H9 (cell line): ENCODE results near the gene DCST1. TPM values are rescaled to one million over a fixed set of nuclear protein-coding genes. Genes with fewer than 3 reads are reported as not detected.

ENCODE experiments used
- DNase-seq: peaks from one replicate; pipeline ENCODE4 v3.0.0-alpha.2; 2017
- H2AFZ ChIP-seq: one replicate; pipeline ENCODE4 v1.6.1; 2013; ENCODE audit warnings: mild to moderate bottlenecking, low read length, control low read depth, moderate library complexity
- H2AK5ac ChIP-seq: 2 replicates; pipeline ENCODE4 v1.6.1; 2013; ENCODE audit warnings: low read length, control low read depth, mixed read lengths; ENCODE audit not compliant: insufficient read length
- H2BK120ac ChIP-seq: one replicate; pipeline ENCODE4 v1.6.1; 2013; ENCODE audit warnings: low read depth, mild to moderate bottlenecking, low read length, control low read depth, inconsistent platforms; ENCODE audit not compliant: poor library complexity, severe bottlenecking
- H2BK12ac ChIP-seq: 2 replicates; pipeline ENCODE4 v1.6.1; 2013; ENCODE audit warnings: low read length, control low read depth, mixed read lengths, low read depth; ENCODE audit not compliant: insufficient read length
- H2BK15ac ChIP-seq: 2 replicates; pipeline ENCODE4 v1.6.1; 2013; ENCODE audit warnings: low read depth, low read length, control low read depth
- H2BK20ac ChIP-seq: one replicate; pipeline ENCODE4 v1.6.1; 2013; ENCODE audit warnings: low read depth, mild to moderate bottlenecking, low read length, control low read depth, inconsistent platforms; ENCODE audit not compliant: poor library complexity, severe bottlenecking
- H2BK5ac ChIP-seq: 2 replicates; pipeline ENCODE4 v1.6.1; 2013; ENCODE audit warnings: low read length, control low read depth, mixed read lengths; ENCODE audit not compliant: insufficient read length
- H3K14ac ChIP-seq: 2 replicates; pipeline ENCODE4 v1.6.1; 2013; ENCODE audit warnings: low read length, control low read depth; ENCODE audit not compliant: insufficient read depth
- H3K18ac ChIP-seq: 2 replicates; pipeline ENCODE4 v1.6.1; 2013; ENCODE audit warnings: low read depth, mild to moderate bottlenecking, mixed read lengths, low read length, control low read depth; ENCODE audit not compliant: insufficient read length
- H3K23ac ChIP-seq: 2 replicates; pipeline ENCODE4 v1.6.1; 2013; ENCODE audit warnings: low read length, control low read depth, mixed read lengths, low read depth; ENCODE audit not compliant: insufficient read length
- H3K23me2 ChIP-seq: 2 replicates; pipeline ENCODE4 v1.6.1; 2013; ENCODE audit warnings: low read depth, mild to moderate bottlenecking, mixed read lengths, low read length, control low read depth; ENCODE audit not compliant: insufficient read length, poor library complexity, severe bottlenecking
- H3K27ac ChIP-seq: 2 replicates; pipeline ENCODE4 v1.5.1; 2013; ENCODE audit warnings: low read length, control low read depth, mixed read lengths, low read depth; ENCODE audit not compliant: insufficient read length
- H3K27me3 ChIP-seq: 2 replicates; pipeline ENCODE4 v1.6.1; 2013; ENCODE audit warnings: low read length, control low read depth, inconsistent platforms; ENCODE audit not compliant: insufficient read depth
- H3K4ac ChIP-seq: 2 replicates; pipeline ENCODE4 v1.6.1; 2013; ENCODE audit warnings: low read depth, mild to moderate bottlenecking, control low read depth, inconsistent platforms, low read length, moderate library complexity
- H3K4me1 ChIP-seq: 2 replicates; pipeline ENCODE4 v1.6.1; 2013; ENCODE audit warnings: low read length, control low read depth, inconsistent platforms; ENCODE audit not compliant: insufficient read depth
- H3K4me2 ChIP-seq: 2 replicates; pipeline ENCODE4 v1.6.1; 2013; ENCODE audit warnings: low read length, control low read depth, mixed read lengths; ENCODE audit not compliant: insufficient read length, insufficient read depth
- H3K56ac ChIP-seq: 2 replicates; pipeline ENCODE4 v1.6.1; 2013; ENCODE audit warnings: low read depth, mild to moderate bottlenecking, mixed read lengths, low read length, control low read depth; ENCODE audit not compliant: insufficient read length
- H3K79me1 ChIP-seq: 2 replicates; pipeline ENCODE4 v1.6.1; 2013; ENCODE audit warnings: low read depth, mild to moderate bottlenecking, moderate library complexity, low read length, control low read depth, inconsistent platforms; ENCODE audit not compliant: insufficient read depth, poor library complexity, severe bottlenecking
- H3K79me2 ChIP-seq: 2 replicates; pipeline ENCODE4 v1.6.1; 2013; ENCODE audit warnings: low read length, control low read depth, inconsistent platforms; ENCODE audit not compliant: insufficient read depth
- H3K9ac ChIP-seq: 2 replicates; pipeline ENCODE4 v1.6.1; 2013; ENCODE audit warnings: low read length, control low read depth, mixed read lengths; ENCODE audit not compliant: insufficient read length; ENCODE audit errors: extremely low read depth
- H3K9me3 ChIP-seq: one replicate; pipeline ENCODE4 v1.6.1; 2013; ENCODE audit warnings: low read depth, low read length, inconsistent platforms; ENCODE audit not compliant: control insufficient read depth
- H3T11ph ChIP-seq: one replicate; pipeline ENCODE4 v1.6.1; 2013; ENCODE audit warnings: mild to moderate bottlenecking, low read length, control low read depth, inconsistent platforms
- H4K20me1 ChIP-seq: one replicate; pipeline ENCODE4 v1.6.1; 2013; ENCODE audit not compliant: control insufficient read depth, insufficient read length, insufficient read depth
- H4K5ac ChIP-seq: 2 replicates; pipeline ENCODE4 v1.6.1; 2013; ENCODE audit warnings: low read depth, mild to moderate bottlenecking, mixed read lengths, low read length, control low read depth; ENCODE audit not compliant: insufficient read length
- H4K8ac ChIP-seq: replicated peaks from 2 replicates; pipeline ENCODE4 v1.6.1; 2013; ENCODE audit warnings: low read length, control low read depth, mixed read lengths, low read depth; ENCODE audit not compliant: insufficient read length
- H4K91ac ChIP-seq: 2 replicates; pipeline ENCODE4 v1.6.1; 2013; ENCODE audit warnings: low read depth, mild to moderate bottlenecking, moderate library complexity, mixed read lengths, low read length, control low read depth; ENCODE audit not compliant: insufficient read length
- H3K27ac Mint-ChIP-seq, 3 experiments: 2 replicates in 2 of 3; 3 replicates in 1 of 3; pipeline ENCODE4 v1.8.0; 2020 to 2021; ENCODE audit warnings: mixed read lengths in 3 of 3, mild to moderate bottlenecking in 1 of 3, moderate library complexity in 1 of 3
- H3K27me3 Mint-ChIP-seq: 2 replicates; pipeline ENCODE4 v1.8.0; 2021; ENCODE audit warnings: low read depth, mild to moderate bottlenecking, moderate library complexity, mixed read lengths
- H3K36me3 Mint-ChIP-seq, 3 experiments: 2 replicates in 2 of 3; 3 replicates in 1 of 3; pipeline ENCODE4 v1.8.0; 2020 to 2021; ENCODE audit warnings: low read depth in 3 of 3, mixed read lengths in 3 of 3; ENCODE audit not compliant: insufficient read depth in 1 of 3
- H3K4me1 Mint-ChIP-seq, 2 experiments: 2 replicates each; pipeline ENCODE4 v1.8.0; 2020; ENCODE audit warnings: mixed read lengths in 2 of 2
- H3K4me3 Mint-ChIP-seq, 2 experiments: 2 replicates in 1 of 2; 3 replicates in 1 of 2; pipeline ENCODE4 v1.8.0; 2020 to 2021; ENCODE audit warnings: mild to moderate bottlenecking in 2 of 2, mixed read lengths in 2 of 2, moderate library complexity in 1 of 2
- H3K9me3 Mint-ChIP-seq, 2 experiments: 2 replicates in 1 of 2; 3 replicates in 1 of 2; pipeline ENCODE4 v1.8.0; 2020; ENCODE audit warnings: mild to moderate bottlenecking in 2 of 2, mixed read lengths in 2 of 2, moderate library complexity in 1 of 2
- CTCF ChIP-seq: fragments of 200-600 bp; sonication (generic); conservative IDR thresholded peaks from 3 replicates; pipeline ENCODE4 v1.8.0; 2021; ENCODE audit warnings: antibody characterized with exemption, mild to moderate bottlenecking
- WGBS: extraction: QIAGEN DNeasy Blood & Tissue Kit; methylation state at CpG from one replicate; pipeline ENCODE4 v1.1.7; 2013; ENCODE audit warnings: missing lambda C conversion rate, low lambda C conversion rate, mixed read lengths; ENCODE audit not compliant: insufficient read length; ENCODE audit errors: extremely low coverage; 5-methylcytosine and 5-hydroxymethylcytosine counted together
- total RNA-seq: library from RNA; stranded (reverse); gene quantifications from 2 replicates; pipeline ENCODE4 v1.2.1, GENCODE V29; 2021

DCST1 gene
- total RNA-seq, 1 experiment from 2014 or later: not detected

- no peak overlapping the region for H2BK5ac ChIP-seq
- H4K20me1 ChIP-seq: no peaks in the 10 kb centered on the region
- H3K4me1 ChIP-seq: no peaks in the 10 kb centered on the region; the same call in 1 of the 2 replicates
- no peaks in the 10 kb centered on the region for H3K23me2 ChIP-seq
- H3K4me3 Mint-ChIP-seq: no peak overlapping the region; a peak in 1 of 5 replicates
- H3K36me3 Mint-ChIP-seq: peaks cover 5 to 30% (median 18%) of the 10 kb centered on the region in 3 experiments; a peak in 6 of 7 replicates
- no peak overlapping the region for H3K9ac ChIP-seq
- H3K23ac ChIP-seq: no peak overlapping the region
- no peak for DNase-seq
- H4K8ac ChIP-seq: no peak overlapping the region
- H3K14ac ChIP-seq: no peak overlapping the region
- no peak overlapping the region for H2AFZ ChIP-seq
- WGBS: no CpG with 5 or more reads among the region's 8 CpGs
- no peak overlapping the region for H3K56ac ChIP-seq
- H3K9me3 ChIP-seq: no peaks in the 10 kb centered on the region
- H2AK5ac ChIP-seq: no peak overlapping the region
- H3K27me3 Mint-ChIP-seq: peaks cover 9% of the 10 kb centered on the region
- no peak overlapping the region for H3K4me2 ChIP-seq
- no peak overlapping the region for H2BK12ac ChIP-seq
- no peaks in the 10 kb centered on the region for H3K79me2 ChIP-seq
- H3K27ac Mint-ChIP-seq: no peak overlapping the region
- peaks cover 28 to 49% of the 10 kb centered on the region in 2 experiments for H3K4me1 Mint-ChIP-seq
- H4K5ac ChIP-seq: no peak overlapping the region
- H3K27me3 ChIP-seq: no peaks in the 10 kb centered on the region
- H3K79me1 ChIP-seq: no peaks in the 10 kb centered on the region
- no peaks in the 10 kb centered on the region for H3K9me3 Mint-ChIP-seq
- no peak for TF ChIP-seq CTCF
- no peak overlapping the region for H2BK15ac ChIP-seq
- no peak overlapping the region for H2BK120ac ChIP-seq
- H3T11ph ChIP-seq: no peak overlapping the region
- H4K91ac ChIP-seq: no peak overlapping the region
- H3K4ac ChIP-seq: no peak overlapping the region
- H3K18ac ChIP-seq: no peak overlapping the region
- H3K27ac ChIP-seq: no peak overlapping the region
- no peak overlapping the region for H2BK20ac ChIP-seq
These were observed 14.8 kb upstream of the DCST1 start for GRCh38 chr1:155018617-155019348.
